B cell (primary cell): ENCODE measurements around the gene GRIK5. TPM values are rescaled to one million over a fixed set of nuclear protein-coding genes. Genes with fewer than 3 reads are reported as not detected.

Experiments used
- ATAC-seq: fragments of 200-7000 bp; cut with Tn5 transposase; one replicate; pipeline ENCODE4 v1.10.0; 2021; ENCODE audit warnings: low read depth, mild to moderate bottlenecking, moderate number of reproducible peaks, moderate library complexity
- CTCF ChIA-PET: fragments of 350-600 bp; sonication (Branson Sonifier 250); formaldehyde crosslinking; loops from one replicate; lab custom pipeline; 2021; ENCODE audit warnings: antibody characterized with exemption, inconsistent platforms; lab: Charles Lee
- POLR2A ChIA-PET: fragments of 350-600 bp; sonication (Branson Sonifier 250); formaldehyde crosslinking; loops from one replicate; lab custom pipeline; 2021; ENCODE audit warnings: antibody characterized with exemption; lab: Charles Lee
- DNase-seq: peaks from one replicate; pipeline ENCODE4 v3.0.0; 2013
- H2AFZ ChIP-seq: 2 replicates; pipeline ENCODE4 v1.6.1; 2012; ENCODE audit warnings: mild to moderate bottlenecking, low read depth, low read length; ENCODE audit not compliant: insufficient read depth, poor library complexity, severe bottlenecking
- H3K27ac ChIP-seq, 2 donors: 1 replicate in 1 of 2; 2 replicates in 1 of 2; pipeline ENCODE4 v1.5.1; 2012 to 2013; ENCODE audit warnings: low read length in 2 of 2, mild to moderate bottlenecking in 2 of 2, moderate library complexity in 1 of 2
- H3K27me3 ChIP-seq, 4 experiments: fragments of 200-600 bp in 1 of 4; sonication (generic) in 1 of 4; replicated peaks in 1 of 4; 1 replicate in 2 of 4; 2 replicates in 2 of 4; pipeline versions ENCODE4 v1.6.1 to v1.7.0; 2013 to 2016; ENCODE audit warnings: low read length in 3 of 4, mild to moderate bottlenecking in 2 of 4, mixed read lengths in 1 of 4, moderate library complexity in 1 of 4; ENCODE audit not compliant: insufficient read depth in 4 of 4, control insufficient read depth in 3 of 4; ENCODE audit errors: control extremely low read depth in 1 of 4
- H3K36me3 ChIP-seq, 2 experiments: replicated peaks in 1 of 2; 1 replicate in 1 of 2; 2 replicates in 1 of 2; pipeline versions ENCODE4 v1.6.1 to v1.7.1; 2013; ENCODE audit warnings: low read length in 1 of 2; ENCODE audit not compliant: insufficient read depth in 2 of 2, control insufficient read depth in 1 of 2; ENCODE audit errors: control extremely low read depth in 1 of 2, extremely low read depth in 1 of 2
- H3K4me1 ChIP-seq, 2 donors: fragments of 200-600 bp in 1 of 2; sonication (generic) in 1 of 2; 1 replicate in 1 of 2; 2 replicates in 1 of 2; pipeline versions ENCODE4 v1.5.1 to v1.6.1; 2013 to 2017; ENCODE audit warnings: low read length in 2 of 2; ENCODE audit not compliant: control insufficient read depth in 2 of 2, insufficient read depth in 2 of 2
- H3K4me2 ChIP-seq: replicated peaks from 2 replicates; pipeline ENCODE3; 2012; ENCODE audit warnings: mild to moderate bottlenecking, low read depth, low read length; ENCODE audit not compliant: poor library complexity, severe bottlenecking
- H3K4me3 ChIP-seq, 5 experiments: fragments of 200-600 bp in 1 of 5; sonication (generic) in 1 of 5; 1 replicate in 3 of 5; 2 replicates in 2 of 5; pipeline versions ENCODE4 v1.5.1 to v1.7.0; 2011 to 2016; ENCODE audit warnings: low read length in 4 of 5, mild to moderate bottlenecking in 4 of 5, low read depth in 2 of 5, control low read depth in 1 of 5, moderate library complexity in 1 of 5; ENCODE audit not compliant: insufficient read depth in 1 of 5; ENCODE audit errors: control extremely low read depth in 1 of 5, extremely low read depth in 1 of 5
- H3K79me2 ChIP-seq: fragments of 200-600 bp; sonication (generic); one replicate; pipeline ENCODE4 v1.6.0; 2016; ENCODE audit warnings: low read length; ENCODE audit not compliant: control insufficient read depth, insufficient read depth
- H3K9ac ChIP-seq: fragments of 200-600 bp; sonication (generic); 2 replicates; pipeline ENCODE4 v1.6.1; 2017; ENCODE audit warnings: mild to moderate bottlenecking, low read length, moderate library complexity
- H3K9me3 ChIP-seq, 3 donors: one replicate each; pipeline versions ENCODE4 v1.6.1 to v1.7.1; 2013; ENCODE audit warnings: low read length in 2 of 3; ENCODE audit not compliant: control insufficient read depth in 2 of 3, insufficient read depth in 1 of 3; ENCODE audit errors: control extremely low read depth in 1 of 3
- H4K20me1 ChIP-seq: 2 replicates; pipeline ENCODE4 v1.6.0; 2012; ENCODE audit warnings: mild to moderate bottlenecking, low read length; ENCODE audit not compliant: insufficient read depth, control insufficient read depth, poor library complexity, severe bottlenecking
- H3K27ac Mint-ChIP-seq: one replicate; pipeline ENCODE4 v1.8.0; 2021; ENCODE audit warnings: mixed read lengths
- H3K27me3 Mint-ChIP-seq: one replicate; pipeline ENCODE4 v1.8.0; 2021; ENCODE audit warnings: mixed read lengths
- H3K4me1 Mint-ChIP-seq: one replicate; pipeline ENCODE4 v1.8.0; 2021; ENCODE audit warnings: mixed read lengths
- H3K4me3 Mint-ChIP-seq: one replicate; pipeline ENCODE4 v1.8.0; 2021; ENCODE audit warnings: mixed read lengths
- H3K9me3 Mint-ChIP-seq: one replicate; pipeline ENCODE4 v1.8.0; 2022; ENCODE audit warnings: mixed read lengths; ENCODE audit not compliant: insufficient read depth
- CTCF ChIP-seq: fragments of 200-600 bp; IDR thresholded peaks from one replicate; pipeline ENCODE4 v1.8.0; 2022; ENCODE audit warnings: antibody characterized with exemption, mild to moderate bottlenecking
- EZH2 ChIP-seq: IDR thresholded peaks from 2 replicates; pipeline ENCODE4 v1.6.1; 2012; ENCODE audit warnings: borderline replicate concordance, low read depth, mild to moderate bottlenecking, moderate library complexity, low read length; ENCODE audit not compliant: insufficient read depth, poor library complexity, severe bottlenecking
- WGBS: methylation state at CpG from one replicate; pipeline ENCODE4 v1.1.5; 2013; ENCODE audit warnings: missing lambda C conversion rate; ENCODE audit not compliant: insufficient coverage; 5-methylcytosine and 5-hydroxymethylcytosine counted together
- intact Hi-C: fragments of 100-400 bp; cut with micrococcal nuclease; formaldehyde crosslinking; loops from one replicate; pipeline ENCODE4 v1.10.0; 2022
- polyA plus RNA-seq: library from polyadenylated mRNA; depleted of rRNA; stranded (reverse); fragments of >200 nt; gene quantifications from 2 replicates; pipeline ENCODE4 v1.2.3, GENCODE V29; 2012
- total RNA-seq, 2 donors: library from RNA; stranded (reverse); fragments of 120-200 nt in 1 of 2; gene quantifications; 1 replicate in 1 of 2; 2 replicates in 1 of 2; pipeline versions ENCODE4 v1.2.3 to v1.2.4, GENCODE V29; 2013 to 2022

GRIK5 gene
- total and polyA plus RNA-seq, 2 donors (not counting 1 experiment from before 2014, with no cell fraction given): 0.09 to 0.27 TPM

GRCh38 chr19:42095814-42096230 is 25.8 kb upstream of the GRIK5 start:
- Mint-ChIP-seq H3K4me1 (peaks cover 13% of the 10 kb centered on the region), H3K27ac (no peak overlapping the region), H3K9me3 (no peaks in the 10 kb centered on the region), H3K27me3 (no peaks in the 10 kb centered on the region), H3K4me3 (no peak overlapping the region)
- H3K27ac ChIP-seq: no peak overlapping the region
- H3K36me3 ChIP-seq: peaks cover 1 to 83% of the 10 kb centered on the region in 2 experiments
- ChIA-PET POLR2A (interaction anchor here (0.6 kb wide), 1 partner anchor 212 kb away, joined by 5 read pairs; no protein-coding TSS in a partner anchor), CTCF (interaction anchor here (1.4 kb wide), 1 partner anchor 13 kb away, joined by 5 read pairs; no protein-coding TSS in a partner anchor)
- H4K20me1 ChIP-seq: peaks cover 92% of the 10 kb centered on the region
- H3K79me2 ChIP-seq: peaks cover 37% of the 10 kb centered on the region
- H3K4me1 ChIP-seq: peaks cover 0 to 15% of the 10 kb centered on the region in 2 donors
- 80% methylated on average over 17 of the region's 28 CpGs for WGBS
- H3K27me3 ChIP-seq: no peaks in the 10 kb centered on the region
- no peak overlapping the region for H3K4me3 ChIP-seq
- H2AFZ ChIP-seq: no peak overlapping the region
- no peak for ATAC-seq
- intact Hi-C loops: no loop called here
- no peak overlapping the region for H3K4me2 ChIP-seq
- no peak overlapping the region for H3K9ac ChIP-seq
- DNase-seq: no peak
- TF ChIP-seq CTCF: no peak
- H3K9me3 ChIP-seq: no peaks in the 10 kb centered on the region

GRCh38 chr19:42095142-42095813 is 25.3 kb upstream of the GRIK5 start:
- Histone ChIP-seq H3K36me3 (peaks cover 1 to 81% of the 10 kb centered on the region in 2 experiments), H3K79me2 (peaks cover 34% of the 10 kb centered on the region), H3K9me3 (no peaks in the 10 kb centered on the region), H3K27me3 (no peaks in the 10 kb centered on the region), H3K4me2 (no peak overlapping the region), H4K20me1 (peaks cover 87% of the 10 kb centered on the region), H3K4me1 (peaks cover 0 to 19% of the 10 kb centered on the region in 2 donors), H2AFZ (no peak overlapping the region), H3K27ac (no peak overlapping the region), H3K4me3 (no peak overlapping the region), H3K9ac (no peak overlapping the region)
- H3K27ac Mint-ChIP-seq: peak overlapping the region; percentile 72
- no peak overlapping the region for H3K4me3 Mint-ChIP-seq
- ChIA-PET CTCF (interaction anchor here (0.5 to 1.4 kb wide), 2 partner anchors 13 to 168 kb away, joined by 3 to 5 read pairs; no protein-coding TSS in a partner anchor), POLR2A (interaction anchor here (0.6 kb wide), 1 partner anchor 213 kb away, joined by 5 read pairs; no protein-coding TSS in a partner anchor)
- H3K27me3 Mint-ChIP-seq: no peaks in the 10 kb centered on the region
- peaks cover 19% of the 10 kb centered on the region for H3K4me1 Mint-ChIP-seq
- DNase-seq: no peak
- TF ChIP-seq EZH2 (no peak), CTCF (no peak)
- whole genome bisulfite sequencing: 98% methylated on average over 36 of the region's 36 CpGs
- H3K9me3 Mint-ChIP-seq: no peaks in the 10 kb centered on the region
- ATAC-seq: no peak
- intact Hi-C loops: no loop called here
